IMR-90 (cell line): ENCODE data around the gene MEIS1. TPM values are rescaled to one million over a fixed set of nuclear protein-coding genes. Genes with fewer than 3 reads are reported as not detected.

ENCODE experiments used
- ATAC-seq: fragments of 200-7000 bp; cut with Tn5 transposase; 2 replicates; pipeline ENCODE4 v1.9.1; 2020; ENCODE audit warnings: low read depth, mild to moderate bottlenecking, moderate library complexity
- BruUV-seq: library from RNA; stranded (reverse); fragments of 400-500 nt; replicated peaks from 2 replicates; lab custom pipeline; 2021; lab: Mats Ljungman, UMichigan
- CTCF ChIA-PET: fragments of 300-600 bp; formaldehyde crosslinking; extraction: SDS; loops from one replicate; lab custom pipeline; 2021; ENCODE audit warnings: antibody characterized with exemption; lab: Yijun Ruan, JAX
- POLR2A ChIA-PET: fragments of 300-600 bp; sonication (Branson Sonifier 250); formaldehyde crosslinking; loops from one replicate; lab custom pipeline; 2022; ENCODE audit warnings: antibody characterized with exemption; ENCODE audit not compliant: unreplicated experiment; lab: Charles Lee
- DNase-seq: peaks from one replicate; pipeline ENCODE4 v3.0.0; 2013
- H2AFZ ChIP-seq: replicated peaks from 2 replicates; pipeline ENCODE3; 2013; ENCODE audit warnings: low read length, mild to moderate bottlenecking; ENCODE audit not compliant: poor library complexity
- H2AK5ac ChIP-seq: 2 replicates; pipeline ENCODE4 v1.6.1; 2013; ENCODE audit warnings: low read depth, low read length, inconsistent platforms
- H2AK9ac ChIP-seq: replicated peaks from 2 replicates; pipeline ENCODE3; 2013; ENCODE audit warnings: mild to moderate bottlenecking, low read depth, low read length, moderate library complexity; ENCODE audit not compliant: poor library complexity
- H2BK120ac ChIP-seq: 2 replicates; pipeline ENCODE4 v1.6.1; 2013; ENCODE audit warnings: low read depth, low read length, inconsistent platforms
- H2BK15ac ChIP-seq: 3 replicates; pipeline ENCODE4 v1.6.1; 2013; ENCODE audit warnings: low read depth, low read length, inconsistent platforms
- H2BK20ac ChIP-seq: 2 replicates; pipeline ENCODE4 v1.6.1; 2013; ENCODE audit warnings: low read depth, mild to moderate bottlenecking, inconsistent platforms, low read length, moderate library complexity
- H2BK5ac ChIP-seq: 2 replicates; pipeline ENCODE4 v1.6.1; 2013; ENCODE audit warnings: mild to moderate bottlenecking, low read depth, low read length, inconsistent platforms; ENCODE audit not compliant: poor library complexity, severe bottlenecking
- H3K14ac ChIP-seq: replicated peaks from 2 replicates; pipeline ENCODE4 v1.6.1; 2013; ENCODE audit warnings: low read depth, low read length, inconsistent platforms
- H3K18ac ChIP-seq: 2 replicates; pipeline ENCODE4 v1.6.1; 2013; ENCODE audit warnings: low read depth, low read length, control low read depth
- H3K23ac ChIP-seq: 2 replicates; pipeline ENCODE4 v1.6.1; 2013; ENCODE audit warnings: low read depth, low read length, inconsistent platforms
- H3K27ac ChIP-seq: 2 replicates; pipeline ENCODE4 v1.5.1; 2013; ENCODE audit warnings: mild to moderate bottlenecking, control low read depth, low read length; ENCODE audit not compliant: insufficient read depth
- H3K27me3 ChIP-seq: 2 replicates; pipeline ENCODE4 v1.6.1; 2013; ENCODE audit warnings: low read length; ENCODE audit not compliant: control insufficient read depth, insufficient read depth
- H3K36me3 ChIP-seq: 2 replicates; pipeline ENCODE4 v1.6.1; 2013; ENCODE audit warnings: low read length, mixed read lengths; ENCODE audit not compliant: control insufficient read depth, insufficient read depth
- H3K4ac ChIP-seq: 2 replicates; pipeline ENCODE4 v1.6.1; 2013; ENCODE audit warnings: low read depth, low read length, inconsistent platforms
- H3K4me1 ChIP-seq: 2 replicates; pipeline ENCODE4 v1.6.1; 2013; ENCODE audit warnings: low read length, mixed read lengths; ENCODE audit not compliant: control insufficient read depth, insufficient read depth
- H3K4me2 ChIP-seq: 2 replicates; pipeline ENCODE4 v1.6.1; 2013; ENCODE audit warnings: low read depth, mild to moderate bottlenecking, control low read depth, low read length, moderate library complexity
- H3K4me3 ChIP-seq: 2 replicates; pipeline ENCODE4 v1.5.1; 2013; ENCODE audit warnings: low read depth, mild to moderate bottlenecking, control low read depth, low read length, moderate library complexity; ENCODE audit not compliant: insufficient read depth
- H3K56ac ChIP-seq: 2 replicates; pipeline ENCODE4 v1.6.1; 2013; ENCODE audit warnings: low read length, inconsistent platforms; ENCODE audit not compliant: insufficient read depth; ENCODE audit errors: extremely low read depth
- H3K79me1 ChIP-seq, 2 experiments: 2 replicates each; pipeline ENCODE4 v1.6.1; 2013; ENCODE audit warnings: low read length in 2 of 2, inconsistent platforms in 1 of 2, low read depth in 1 of 2
- H3K9ac ChIP-seq: 2 replicates; pipeline ENCODE4 v1.6.1; 2013; ENCODE audit warnings: low read depth, low read length, control low read depth
- H3K9me1 ChIP-seq: 2 replicates; pipeline ENCODE4 v1.6.1; 2013; ENCODE audit warnings: low read length, inconsistent platforms; ENCODE audit not compliant: insufficient read depth
- H3K9me3 ChIP-seq: 2 replicates; pipeline ENCODE4 v1.6.1; 2013; ENCODE audit warnings: low read length; ENCODE audit not compliant: control insufficient read depth, insufficient read depth
- H4K20me1 ChIP-seq: 2 replicates; pipeline ENCODE4 v1.6.1; 2013; ENCODE audit warnings: low read length, inconsistent platforms; ENCODE audit not compliant: insufficient read depth
- H4K5ac ChIP-seq: 2 replicates; pipeline ENCODE4 v1.6.1; 2013; ENCODE audit warnings: mild to moderate bottlenecking, low read depth, low read length, control low read depth
- H4K8ac ChIP-seq, 2 experiments: 2 replicates each; pipeline ENCODE4 v1.6.1; 2013; ENCODE audit warnings: low read depth in 2 of 2, low read length in 2 of 2, control low read depth in 1 of 2, inconsistent platforms in 1 of 2
- H4K91ac ChIP-seq: 2 replicates; pipeline ENCODE4 v1.6.1; 2013; ENCODE audit warnings: low read depth, low read length, inconsistent platforms; ENCODE audit not compliant: insufficient read depth
- CHD1 ChIP-seq: IDR thresholded peaks from 2 replicates; pipeline ENCODE4 v1.6.1; 2012; ENCODE audit warnings: low read depth, low read length, improper control_type of control experiment
- FOS ChIP-seq: fragments of 150-350 bp; IDR thresholded peaks from 2 replicates; pipeline ENCODE4 v1.6.1; 2016; ENCODE audit warnings: low read depth, low read length
- MAZ ChIP-seq: IDR thresholded peaks from 2 replicates; pipeline ENCODE4 v1.6.1; 2012; ENCODE audit warnings: low read depth, mild to moderate bottlenecking, low read length, improper control_type of control experiment, moderate library complexity, borderline replicate concordance
- RAD21 ChIP-seq: IDR thresholded peaks from 2 replicates; pipeline ENCODE4 v1.6.1; 2012; ENCODE audit warnings: low read length, improper control_type of control experiment
- RCOR1 ChIP-seq: IDR thresholded peaks from 2 replicates; pipeline ENCODE4 v1.6.1; 2012; ENCODE audit warnings: mild to moderate bottlenecking, low read length, improper control_type of control experiment; ENCODE audit not compliant: insufficient replicate concordance
- RFX5 ChIP-seq: IDR thresholded peaks from 2 replicates; pipeline ENCODE4 v1.8.0; 2012; ENCODE audit warnings: low read depth, mild to moderate bottlenecking, low read length, moderate library complexity
- WGBS, 2 experiments: methylation state at CpG; one replicate each; pipeline versions ENCODE4 v1.1.5 to v1.1.7; 2013; ENCODE audit warnings: missing lambda C conversion rate in 2 of 2; ENCODE audit not compliant: insufficient read length in 1 of 2; ENCODE audit errors: extremely low coverage in 2 of 2; 5-methylcytosine and 5-hydroxymethylcytosine counted together
- dilution Hi-C: fragments of 300-500 bp; cut with HindIII; formaldehyde crosslinking; loops from one replicate; pipeline ENCODE4 v1.14.3; 2018; ENCODE audit warnings: low sequenced_read_pairs; ENCODE audit not compliant: unreplicated experiment
- in situ Hi-C: fragments of 300-500 bp; cut with MboI; formaldehyde crosslinking; loops from 3 replicates; pipeline ENCODE4 v1.14.3; 2019; ENCODE audit warnings: low sequenced_read_pairs, inconsistent platforms, mixed read lengths
- intact Hi-C: fragments of 100-400 bp; cut with micrococcal nuclease; formaldehyde crosslinking; loops from 2 replicates; pipeline ENCODE4 v1.10.0; 2022
- polyA plus RNA-seq, 3 experiments: library from polyadenylated mRNA; depleted of rRNA; stranded (reverse); fragments of >200 nt; gene quantifications; 2 replicates each; pipeline ENCODE4 v1.2.3, GENCODE V29; 2012; ENCODE audit warnings: low replicate concordance in 1 of 3
- total RNA-seq: library from RNA; depleted of rRNA; stranded (reverse); fragments of >200 nt; gene quantifications from 2 replicates; pipeline ENCODE4 v1.2.3, GENCODE V29; 2012

MEIS1 gene
- total and polyA plus RNA-seq, 2 of the 4 experiments (the other 2 are of a cell fraction): 54.4 to 157 TPM

DNA sequence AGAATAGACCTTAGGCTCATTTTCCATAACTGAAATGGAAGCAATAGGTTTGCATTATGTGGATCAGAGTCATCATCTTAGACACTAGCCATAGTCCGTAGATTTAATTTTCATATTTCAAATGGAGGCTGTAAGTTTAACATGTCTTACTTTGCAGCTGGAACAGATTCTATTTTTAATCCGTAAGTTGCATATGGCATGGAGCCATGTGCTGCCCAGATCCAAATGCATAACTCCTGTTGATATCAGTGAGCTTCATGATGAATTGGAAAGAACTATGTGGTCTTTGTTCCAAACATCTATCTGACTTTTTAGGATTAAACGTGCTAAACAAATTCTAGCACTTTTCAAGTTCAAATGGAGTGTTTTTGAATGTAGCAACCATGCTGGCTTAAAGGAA is 43.4 kb downstream of the MEIS1 start (continued):
- TF ChIP-seq RAD21 (no peak), MAZ (no peak), FOS (no peak)

DNA sequence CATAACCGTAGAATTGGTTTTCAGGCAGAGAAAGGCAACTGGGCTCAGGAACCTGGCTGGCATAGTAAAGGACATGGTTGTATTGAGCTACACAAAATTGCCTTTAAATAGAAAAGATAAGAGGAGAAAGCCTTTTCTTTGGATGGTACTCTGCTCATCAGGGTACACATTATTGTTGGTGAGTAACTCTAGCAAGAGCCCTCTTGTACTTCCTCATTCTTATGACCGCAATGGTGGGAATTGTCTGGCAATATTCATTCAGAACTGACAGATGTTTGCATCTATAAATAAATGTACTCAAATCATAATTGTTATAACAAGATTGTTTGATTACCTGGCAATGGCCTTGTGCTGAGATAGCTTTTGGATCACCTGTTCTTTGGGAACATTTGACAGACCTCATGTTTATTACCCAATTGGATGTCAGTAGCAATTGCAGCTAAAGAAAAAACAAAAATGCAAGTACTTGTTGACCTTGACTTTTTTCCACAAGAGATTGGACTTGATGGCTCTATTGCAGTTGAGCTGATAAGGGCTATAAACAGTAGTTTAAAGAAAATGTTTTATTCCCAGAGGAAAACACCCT is 43.9 kb downstream of the MEIS1 start:
- no CpG with 5 or more reads among the region's 2 CpGs for WGBS, 2 experiments
- H3K9ac ChIP-seq: no peak overlapping the region
- H4K91ac ChIP-seq: no peak overlapping the region
- H3K9me3 ChIP-seq: no peaks in the 10 kb centered on the region
- DNase-seq (no peak), ATAC-seq (no peak)
- no peak overlapping the region for H2BK20ac ChIP-seq
- no TSS peak for BruUV-seq
- peaks cover 34% of the 10 kb centered on the region for H3K9me1 ChIP-seq
- no peak overlapping the region for H3K18ac ChIP-seq
- H3K23ac ChIP-seq: no peak overlapping the region
- TF ChIP-seq RFX5 (no peak), RCOR1 (no peak), MAZ (no peak), CHD1 (no peak), FOS (no peak)
- in situ Hi-C loops (no loop called here), dilution Hi-C loops (no loop called here), intact Hi-C loops (no loop called here)
- no peak overlapping the region for H4K5ac ChIP-seq
- H3K27ac ChIP-seq: no peak overlapping the region
- H2BK120ac ChIP-seq: no peak overlapping the region
- H4K20me1 ChIP-seq: peaks cover 93% of the 10 kb centered on the region
- H3K79me1 ChIP-seq: peaks cover 32 to 77% of the 10 kb centered on the region in 2 experiments
- H2BK15ac ChIP-seq: no peak overlapping the region
- H3K4me2 ChIP-seq: no peak overlapping the region
- no peak overlapping the region for H2AFZ ChIP-seq
- H3K4ac ChIP-seq: no peak overlapping the region
- H3K27me3 ChIP-seq: no peaks in the 10 kb centered on the region
- POLR2A ChIA-PET: interaction anchor here (0.7 kb wide), 1 partner anchor 96 kb away, joined by 3 read pairs; no protein-coding TSS in a partner anchor
- CTCF ChIA-PET: no interaction called here
- H2AK5ac ChIP-seq: no peak overlapping the region
- no peak overlapping the region for H3K4me3 ChIP-seq
- H3K56ac ChIP-seq: no peak overlapping the region
- H3K36me3 ChIP-seq: peaks cover 49% of the 10 kb centered on the region
- H4K8ac ChIP-seq: no peak overlapping the region
- H2AK9ac ChIP-seq: no peak overlapping the region
- no peak overlapping the region for H2BK5ac ChIP-seq
- H3K4me1 ChIP-seq: peaks cover 19% of the 10 kb centered on the region
- no peak overlapping the region for H3K14ac ChIP-seq
